Activated naive CD8-positive, alpha-beta T cell treated with anti-CD3 and anti-CD28 coated beads, Interleukin-2, amount 50 U/mL, for 24 hours (primary cell): ENCODE results near the gene B3GNT3.
A peak's percentile ranks its signal among the peaks of the same experiment; 100 is the strongest.

ENCODE experiments used
- ATAC-seq: fragments of 150-1000 bp; cut with Tn5 transposase; one replicate; pipeline ENCODE4 v1.10.0; 2021
- DNase-seq: peaks from one replicate; pipeline ENCODE4 v3.0.0; 2021
- H3K27ac Mint-ChIP-seq: one replicate; pipeline ENCODE4 v1.8.0; 2021; ENCODE audit warnings: mild to moderate bottlenecking, mixed read lengths
- H3K27me3 Mint-ChIP-seq: one replicate; pipeline ENCODE4 v1.8.0; 2021; ENCODE audit warnings: mixed read lengths
- H3K36me3 Mint-ChIP-seq: one replicate; pipeline ENCODE4 v1.8.0; 2021; ENCODE audit warnings: low read depth, mixed read lengths
- H3K4me1 Mint-ChIP-seq: one replicate; pipeline ENCODE4 v1.8.0; 2021; ENCODE audit warnings: mixed read lengths
- H3K4me3 Mint-ChIP-seq: one replicate; pipeline ENCODE4 v1.8.0; 2021; ENCODE audit warnings: mild to moderate bottlenecking, moderate library complexity, mixed read lengths
- H3K9me3 Mint-ChIP-seq: one replicate; pipeline ENCODE4 v1.8.0; 2021; ENCODE audit warnings: mixed read lengths

Gene B3GNT3

DNA sequence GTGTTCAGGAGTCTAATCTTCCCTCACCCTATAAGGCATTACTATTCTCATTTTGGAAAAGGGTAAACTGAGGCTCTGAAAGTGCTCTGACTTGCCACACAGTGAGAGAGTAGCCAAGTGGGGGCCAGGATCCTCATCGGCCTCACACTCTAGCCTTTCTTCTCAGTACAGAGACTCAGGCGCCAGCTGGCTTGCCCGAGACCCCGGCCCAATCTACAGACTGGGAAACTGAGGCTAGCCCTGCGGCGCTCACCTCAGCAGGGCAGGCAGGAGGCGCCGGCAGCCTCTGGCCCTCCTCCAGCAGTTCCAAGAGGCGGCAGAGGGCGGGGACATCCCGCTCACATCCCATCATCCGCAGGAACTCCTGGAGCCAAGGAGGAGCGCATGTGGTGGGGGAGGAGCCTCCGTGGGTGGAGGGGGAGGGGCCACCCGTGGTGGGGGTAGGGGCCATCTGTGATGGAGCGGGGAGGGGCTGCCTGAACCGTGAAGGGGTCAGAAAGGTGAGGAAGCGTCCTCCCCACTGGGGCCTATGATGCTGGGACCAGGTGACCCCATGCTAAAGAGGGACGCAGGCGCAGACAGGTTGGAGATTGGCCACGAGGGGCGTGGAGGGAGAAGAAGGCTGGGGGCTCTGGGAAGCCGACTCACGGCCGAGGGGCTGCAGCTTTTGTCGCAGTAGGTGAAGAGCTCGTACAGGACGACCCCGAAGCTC lies 35.1 kb downstream of the B3GNT3 start:
- no peak overlapping the region for H3K27ac Mint-ChIP-seq
- DNase-seq (no peak), ATAC-seq (no peak)
- H3K4me3 Mint-ChIP-seq = no peak overlapping the region
- H3K4me1 Mint-ChIP-seq = no peaks in the 10 kb centered on the region
- no peaks in the 10 kb centered on the region for H3K27me3 Mint-ChIP-seq
- H3K9me3 Mint-ChIP-seq = peaks cover 3% of the 10 kb centered on the region
- peaks cover 48% of the 10 kb centered on the region for H3K36me3 Mint-ChIP-seq

DNA sequence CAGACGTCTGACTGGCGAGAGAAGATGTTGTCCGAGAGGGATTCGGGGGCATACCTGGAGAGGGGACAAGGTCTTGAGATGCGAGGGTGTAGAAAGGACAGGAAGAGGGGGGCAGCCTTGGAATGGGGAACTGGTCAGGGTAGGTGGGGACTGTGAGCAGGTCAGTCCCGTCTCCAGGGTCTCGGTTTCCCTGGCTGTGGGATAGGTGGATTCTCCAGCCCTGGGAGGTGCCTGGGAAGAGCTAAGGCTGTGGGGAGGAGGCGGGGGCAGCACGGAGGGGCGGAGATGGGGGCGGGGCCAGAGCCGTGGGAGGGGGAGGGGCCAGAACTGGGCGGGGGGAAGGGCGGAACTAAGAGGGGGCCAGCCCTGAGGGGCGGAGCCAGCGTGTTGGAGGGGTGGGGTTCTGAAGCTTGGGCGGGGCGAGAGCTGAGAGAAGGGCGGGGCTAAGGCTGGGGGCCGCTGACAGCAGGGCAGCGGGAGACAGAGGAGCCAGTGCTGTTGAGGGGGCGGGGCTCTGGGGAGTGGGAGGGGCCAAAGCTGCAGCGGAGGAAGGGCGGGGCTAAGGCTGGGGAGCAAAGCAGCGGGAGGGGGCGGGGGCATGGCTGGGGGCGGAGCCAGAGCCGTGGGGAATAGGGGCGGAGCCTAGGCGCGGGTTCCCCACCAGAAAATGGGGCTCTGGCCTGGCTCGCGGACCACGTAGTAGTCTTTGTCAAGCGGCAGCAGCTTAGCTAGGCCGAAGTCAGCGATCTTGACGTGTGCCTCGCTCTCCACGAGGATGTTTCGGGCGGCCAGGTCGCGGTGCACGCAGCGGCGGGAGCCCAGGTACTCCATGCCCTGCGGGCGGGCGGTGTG lies 35.9 kb downstream of the B3GNT3 start:
- ATAC-seq (peak; percentile 49), DNase-seq (peak; percentile 64)
- no peak overlapping the region for H3K4me3 Mint-ChIP-seq
- no peaks in the 10 kb centered on the region for H3K4me1 Mint-ChIP-seq
- no peaks in the 10 kb centered on the region for H3K27me3 Mint-ChIP-seq
- H3K27ac Mint-ChIP-seq = no peak overlapping the region
- H3K9me3 Mint-ChIP-seq = peaks cover 3% of the 10 kb centered on the region
- H3K36me3 Mint-ChIP-seq = peaks cover 52% of the 10 kb centered on the region

DNA sequence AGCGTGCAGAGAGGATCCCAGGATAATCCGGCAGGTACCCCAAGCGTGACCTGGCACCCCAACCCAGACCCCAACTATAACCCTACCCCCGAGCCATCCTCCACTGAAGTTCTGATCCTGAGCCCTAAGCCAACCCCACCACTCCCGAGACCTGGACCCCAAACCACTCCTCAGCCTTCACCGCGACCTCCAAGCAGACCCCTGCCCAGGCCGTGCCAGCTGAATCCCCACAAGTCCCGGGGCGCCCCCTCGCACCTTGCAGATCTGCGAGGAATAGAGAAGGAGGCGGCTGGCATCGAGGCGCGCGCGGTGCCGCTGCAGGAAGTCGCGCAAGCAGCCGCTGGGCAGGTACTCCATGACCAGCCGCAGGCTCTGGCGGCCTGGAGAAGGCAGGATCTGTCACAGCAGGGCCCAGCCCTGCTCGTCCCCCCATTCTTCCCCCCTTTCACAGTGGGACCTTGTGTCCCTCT lies 36.5 kb downstream of the B3GNT3 start:
- DNase-seq (no peak), ATAC-seq (no peak)
- Mint-ChIP-seq H3K4me1 (no peaks in the 10 kb centered on the region), H3K27ac (no peak overlapping the region), H3K36me3 (peaks cover 56% of the 10 kb centered on the region), H3K9me3 (peaks cover 3% of the 10 kb centered on the region), H3K27me3 (no peaks in the 10 kb centered on the region), H3K4me3 (no peak overlapping the region)

DNA sequence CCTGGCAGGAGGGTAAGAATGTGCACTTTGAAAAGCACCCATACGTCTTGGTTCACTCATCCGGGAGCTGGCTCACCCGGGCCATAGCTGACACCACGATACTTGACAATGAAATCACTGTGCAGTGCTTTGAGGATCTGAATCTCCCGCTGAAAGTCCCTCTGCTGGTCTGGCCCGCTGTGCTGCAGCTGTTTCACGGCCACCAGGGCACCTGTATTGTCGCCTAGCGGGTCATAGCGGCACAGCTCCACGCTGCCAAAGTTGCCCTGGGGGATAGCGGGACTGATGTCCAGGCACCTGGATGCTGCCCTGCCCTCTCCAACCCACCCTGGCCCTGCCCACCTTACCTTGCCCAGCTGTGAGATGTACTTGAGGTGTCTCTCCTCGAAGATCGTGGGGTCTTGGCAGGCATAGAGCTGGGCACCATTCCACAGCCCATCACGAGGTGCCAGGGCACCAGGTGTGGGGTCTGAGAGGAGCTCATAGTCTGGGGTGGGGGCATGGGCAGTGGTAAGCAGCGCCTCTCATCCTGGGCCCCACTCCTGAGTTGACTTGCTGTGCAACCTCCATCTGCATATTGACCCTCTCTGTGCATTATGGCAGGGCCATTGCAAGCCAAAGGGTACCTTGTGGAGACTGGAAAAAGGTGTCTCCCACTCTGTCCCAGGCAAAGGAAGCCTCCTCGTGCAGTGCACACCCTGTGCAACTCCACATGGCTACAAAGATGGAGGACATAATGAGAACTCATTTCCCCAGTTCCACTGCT lies 37.7 kb downstream of the B3GNT3 start:
- Mint-ChIP-seq H3K36me3 (peaks cover 56% of the 10 kb centered on the region), H3K4me1 (no peaks in the 10 kb centered on the region), H3K27me3 (no peaks in the 10 kb centered on the region), H3K9me3 (peaks cover 3% of the 10 kb centered on the region), H3K4me3 (no peak overlapping the region), H3K27ac (no peak overlapping the region)
- DNase-seq (no peak), ATAC-seq (no peak)

DNA sequence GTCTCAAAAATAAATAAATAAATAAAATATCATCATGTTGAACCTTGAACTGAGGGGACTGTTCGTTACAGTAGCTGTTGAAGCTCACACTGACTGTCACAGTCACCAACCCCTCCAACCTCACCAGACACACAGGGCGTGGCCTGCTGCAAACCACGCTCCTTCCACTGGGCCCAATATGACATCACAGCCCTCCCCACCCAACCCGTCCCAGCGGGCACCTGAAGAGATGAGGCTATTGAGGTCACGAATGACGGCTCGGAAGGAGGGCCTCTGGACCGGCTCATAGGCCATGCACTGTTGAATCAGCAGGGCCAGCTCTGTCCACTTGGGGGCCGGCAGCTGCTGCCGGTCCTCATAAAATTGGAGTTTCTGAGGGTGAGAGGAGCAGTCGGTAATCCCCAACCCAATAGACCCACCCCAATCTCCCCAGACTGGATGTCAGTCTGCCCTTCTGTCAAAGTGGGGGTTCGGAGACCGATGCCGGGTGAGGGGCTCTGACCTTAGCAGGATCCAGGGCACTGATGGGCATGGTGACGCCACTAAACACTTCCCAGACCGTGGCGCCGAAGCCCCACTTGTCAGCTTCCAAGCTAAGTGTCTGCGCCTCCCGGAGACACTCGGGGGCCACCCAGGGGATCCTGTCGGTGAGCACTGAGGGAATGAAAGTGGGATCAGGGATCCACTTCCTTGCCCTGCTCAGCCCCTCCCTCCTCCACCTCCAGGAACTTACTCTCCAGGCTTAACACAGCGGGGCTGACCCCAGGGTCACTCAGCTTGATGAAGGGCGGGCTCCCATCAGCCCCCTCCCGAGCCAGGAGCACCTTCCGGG lies 39.6 kb downstream of the B3GNT3 start:
- peaks cover 3% of the 10 kb centered on the region for H3K9me3 Mint-ChIP-seq
- no peaks in the 10 kb centered on the region for H3K27me3 Mint-ChIP-seq
- peaks cover 63% of the 10 kb centered on the region for H3K36me3 Mint-ChIP-seq
- no peak overlapping the region for H3K4me3 Mint-ChIP-seq
- ATAC-seq = no peak
- no peak overlapping the region for H3K27ac Mint-ChIP-seq
- no peak for DNase-seq
- peaks cover 13% of the 10 kb centered on the region for H3K4me1 Mint-ChIP-seq

DNA sequence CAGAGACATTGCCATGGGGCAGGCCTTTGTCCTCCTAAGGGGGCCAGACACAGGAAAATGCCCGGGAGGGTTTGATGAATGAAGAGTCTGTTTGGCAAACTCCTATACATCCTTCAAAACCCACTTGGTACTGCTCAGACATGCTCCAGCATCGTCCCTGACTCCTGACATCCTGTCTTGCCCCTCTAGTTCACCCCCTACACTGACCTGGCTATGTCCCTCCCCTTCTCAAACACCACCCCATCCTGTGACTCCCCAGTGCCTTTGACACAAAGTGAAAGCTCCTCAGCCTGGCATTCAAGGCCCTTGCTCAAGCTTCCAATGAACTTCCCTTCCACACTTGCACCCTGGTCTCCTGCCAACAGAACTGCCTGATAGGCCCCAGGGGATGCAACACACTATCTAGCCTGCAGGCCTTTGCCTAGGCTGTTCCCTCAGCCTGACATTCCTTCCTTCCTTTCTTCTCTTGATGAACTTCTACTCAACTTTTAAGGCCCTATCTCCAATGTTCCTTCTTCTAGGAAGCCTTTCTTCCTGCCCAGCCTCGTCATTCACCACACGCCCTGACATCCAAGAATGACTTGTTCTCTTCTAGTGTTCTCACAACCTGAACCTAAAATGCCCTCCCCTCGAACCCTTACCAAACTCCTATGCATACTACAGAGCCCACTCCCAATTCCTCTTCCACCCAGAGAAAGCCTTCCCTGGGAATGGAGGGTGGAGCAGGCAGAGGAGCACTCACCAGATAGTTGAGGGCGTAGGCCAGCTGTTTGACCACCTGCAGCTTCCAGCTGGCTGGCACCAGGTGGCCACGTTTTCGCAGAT lies 40.5 kb downstream of the B3GNT3 start:
- Mint-ChIP-seq H3K4me1 (peaks cover 13% of the 10 kb centered on the region), H3K36me3 (peaks cover 60% of the 10 kb centered on the region), H3K27me3 (no peaks in the 10 kb centered on the region), H3K4me3 (no peak overlapping the region), H3K27ac (peak overlapping the region; percentile 7), H3K9me3 (peaks cover 3% of the 10 kb centered on the region)
- DNase-seq (no peak), ATAC-seq (no peak)

DNA sequence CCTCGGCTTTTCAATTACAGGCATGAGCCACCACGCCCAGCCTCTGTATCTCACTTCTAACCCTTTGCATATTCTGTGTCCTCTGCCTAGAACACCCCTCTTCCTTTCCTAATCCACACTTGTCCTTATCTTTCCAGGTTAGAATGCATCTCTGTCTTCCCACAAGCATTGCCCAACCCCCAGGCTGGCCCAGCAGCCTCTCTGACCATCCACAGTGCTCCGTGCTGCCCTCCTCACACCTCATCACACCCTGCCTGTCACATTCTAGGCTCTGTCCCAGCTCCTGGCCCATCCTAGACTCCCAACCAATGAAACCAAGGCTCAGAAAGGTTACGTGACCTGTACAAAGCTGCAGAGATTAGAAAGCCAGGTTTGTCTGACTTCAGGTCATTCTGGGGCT lies 41.6 kb downstream of the B3GNT3 start:
- Mint-ChIP-seq H3K27ac (no peak overlapping the region), H3K36me3 (peaks cover 61% of the 10 kb centered on the region), H3K27me3 (no peaks in the 10 kb centered on the region), H3K4me3 (no peak overlapping the region), H3K4me1 (peaks cover 13% of the 10 kb centered on the region), H3K9me3 (peaks cover 3% of the 10 kb centered on the region)
- ATAC-seq (no peak), DNase-seq (no peak)

DNA sequence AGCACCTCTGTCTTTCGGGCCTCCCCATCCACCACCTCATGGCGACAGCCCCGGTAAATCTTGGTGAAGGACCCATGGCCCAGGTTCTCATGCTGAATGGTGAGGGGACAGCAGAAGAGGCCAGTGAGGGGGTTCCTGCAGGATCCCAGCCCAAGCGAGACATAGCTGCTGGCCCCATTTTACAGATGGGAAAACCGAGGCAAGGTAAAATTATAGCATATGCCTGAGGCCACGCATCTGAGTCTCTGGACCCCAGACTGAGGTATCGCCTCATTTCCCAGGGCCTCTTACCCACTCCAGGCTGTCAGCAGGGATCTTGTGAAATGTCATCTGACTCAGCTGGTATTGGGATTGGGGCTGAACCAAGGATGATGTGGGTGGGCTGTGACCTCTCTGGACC lies 43.0 kb downstream of the B3GNT3 start:
- H3K36me3 Mint-ChIP-seq = peaks cover 51% of the 10 kb centered on the region
- H3K27ac Mint-ChIP-seq = peak overlapping the region; percentile 10
- peak; percentile 16 for ATAC-seq
- no peaks in the 10 kb centered on the region for H3K27me3 Mint-ChIP-seq
- H3K4me3 Mint-ChIP-seq = no peak overlapping the region
- no peak for DNase-seq
- no peaks in the 10 kb centered on the region for H3K9me3 Mint-ChIP-seq
- H3K4me1 Mint-ChIP-seq = peaks cover 13% of the 10 kb centered on the region

DNA sequence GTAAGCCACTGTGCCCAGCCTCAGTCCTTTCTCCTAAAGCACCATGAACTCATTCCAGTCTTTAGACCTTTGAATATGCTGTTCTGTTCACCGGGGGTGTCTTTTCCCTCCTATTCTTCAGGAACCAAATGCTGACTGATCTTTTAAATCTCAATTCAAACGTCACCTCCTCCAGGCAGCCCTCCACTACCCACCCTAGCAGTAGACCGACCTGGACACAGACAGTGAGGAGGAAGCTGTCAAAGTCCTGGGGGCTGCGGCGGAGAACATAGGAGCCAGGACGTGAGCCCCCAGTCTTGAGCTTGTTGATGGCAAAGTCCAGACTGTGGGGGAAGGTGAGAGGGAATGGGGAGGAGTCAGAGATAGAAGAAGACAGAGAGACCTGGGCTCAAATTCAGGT lies 45.1 kb downstream of the B3GNT3 start:
- peaks cover 29% of the 10 kb centered on the region for H3K4me1 Mint-ChIP-seq
- no peak overlapping the region for H3K27ac Mint-ChIP-seq
- H3K27me3 Mint-ChIP-seq = no peaks in the 10 kb centered on the region
- DNase-seq = no peak
- H3K4me3 Mint-ChIP-seq = no peak overlapping the region
- no peaks in the 10 kb centered on the region for H3K9me3 Mint-ChIP-seq
- ATAC-seq = no peak
- H3K36me3 Mint-ChIP-seq = peaks cover 55% of the 10 kb centered on the region

DNA sequence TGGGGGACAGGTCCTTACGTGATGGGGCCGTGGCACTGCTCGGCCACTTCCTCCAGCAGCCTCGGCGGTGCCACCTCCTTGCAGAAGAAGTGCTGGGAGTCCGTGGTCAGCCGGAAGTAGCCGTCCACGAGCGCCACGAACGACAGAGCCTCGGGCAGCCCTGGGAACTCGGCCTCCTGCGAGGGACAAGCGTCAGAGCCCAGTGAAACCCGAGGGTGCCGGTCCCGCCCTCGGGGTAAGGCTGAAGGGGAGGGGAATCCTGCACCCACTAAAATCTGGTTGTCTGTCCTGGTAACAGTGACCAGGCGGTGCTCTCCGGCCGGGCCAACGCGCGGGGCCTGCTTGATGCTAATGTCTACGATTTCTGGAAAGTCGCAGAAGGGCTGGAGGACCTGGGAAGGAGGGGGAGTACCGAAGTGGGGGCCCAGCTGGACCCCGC lies 46.5 kb downstream of the B3GNT3 start:
- no peaks in the 10 kb centered on the region for H3K9me3 Mint-ChIP-seq
- H3K36me3 Mint-ChIP-seq = peaks cover 55% of the 10 kb centered on the region
- H3K4me1 Mint-ChIP-seq = peaks cover 41% of the 10 kb centered on the region
- DNase-seq (no peak), ATAC-seq (no peak)
- no peak overlapping the region for H3K27ac Mint-ChIP-seq
- H3K27me3 Mint-ChIP-seq = no peaks in the 10 kb centered on the region
- no peak overlapping the region for H3K4me3 Mint-ChIP-seq

DNA sequence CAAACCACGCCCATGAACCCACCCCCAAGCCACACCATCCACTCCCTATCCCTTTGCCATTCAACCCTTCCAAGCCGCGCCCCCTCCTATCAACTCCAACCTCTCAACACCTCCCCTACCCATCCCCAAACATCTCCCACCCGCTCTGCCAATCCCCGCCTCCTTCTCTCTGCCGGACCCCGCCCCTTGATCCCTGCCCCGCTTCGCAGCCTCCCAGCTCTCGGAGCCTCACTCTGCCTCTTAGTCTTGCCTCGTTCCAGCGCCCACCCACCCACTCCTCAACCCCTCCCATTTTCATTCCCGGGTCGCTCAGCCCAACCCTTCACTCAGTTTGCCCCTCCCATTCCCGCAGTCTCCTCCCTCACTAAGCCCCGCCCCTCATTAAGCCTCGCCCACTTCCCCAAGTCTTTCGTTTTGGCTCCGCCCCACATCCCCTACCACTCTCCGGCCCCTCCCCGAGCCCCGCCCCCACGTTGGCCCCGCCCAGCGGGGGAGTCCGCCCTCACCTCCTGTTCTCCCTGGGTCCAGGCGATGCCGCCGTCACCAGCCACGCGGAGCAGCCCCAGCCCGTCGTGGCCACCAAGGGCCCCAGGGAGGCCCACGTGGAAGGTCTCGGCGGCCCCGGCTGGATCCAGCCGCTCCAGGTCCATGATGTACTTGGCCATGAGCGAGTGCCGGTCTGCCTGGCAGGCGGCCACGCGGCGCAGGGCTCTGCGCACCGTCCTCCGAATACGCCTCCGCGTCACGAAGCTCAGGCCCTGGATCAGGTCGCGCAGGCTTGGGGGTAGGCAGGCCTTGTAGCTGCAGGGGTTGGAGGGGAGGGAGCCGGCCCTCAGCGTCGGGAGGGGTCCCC lies 47.1 kb downstream of the B3GNT3 start:
- peaks cover 44% of the 10 kb centered on the region for H3K4me1 Mint-ChIP-seq
- no peak overlapping the region for H3K4me3 Mint-ChIP-seq
- H3K9me3 Mint-ChIP-seq = no peaks in the 10 kb centered on the region
- H3K36me3 Mint-ChIP-seq = peaks cover 52% of the 10 kb centered on the region
- ATAC-seq (peak; percentile 34), DNase-seq (peak; percentile 81)
- H3K27ac Mint-ChIP-seq = no peak overlapping the region
- no peaks in the 10 kb centered on the region for H3K27me3 Mint-ChIP-seq

DNA sequence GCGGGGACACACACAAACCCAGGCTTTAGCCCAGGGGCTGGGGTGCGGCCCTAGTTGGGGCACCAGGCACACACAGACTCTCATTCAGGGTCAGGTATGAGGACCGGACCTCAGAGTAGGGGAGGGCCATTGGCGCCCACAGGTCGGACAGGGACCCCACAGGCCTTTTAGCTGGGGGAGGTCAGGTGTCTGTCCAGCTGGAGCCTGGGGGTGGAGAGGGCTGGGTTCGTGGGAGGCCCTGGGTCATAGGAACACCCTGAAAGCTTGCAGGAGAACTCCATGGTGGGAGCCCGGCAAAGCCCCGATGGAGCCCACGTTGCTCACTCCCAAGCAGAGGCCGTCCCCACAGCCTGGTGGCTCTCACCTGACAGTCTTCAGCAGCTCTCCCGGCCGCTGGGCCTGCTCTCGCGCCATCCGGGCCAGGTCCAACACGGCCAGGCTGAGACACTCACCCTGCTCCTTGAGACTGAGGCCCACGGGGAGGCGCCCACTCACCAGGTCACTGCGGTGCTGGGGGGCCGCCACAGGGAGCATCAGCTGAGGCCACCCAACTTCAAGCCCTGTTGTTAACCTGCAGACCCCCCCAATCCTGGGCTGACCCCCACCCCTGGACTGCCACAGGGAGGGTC lies 47.8 kb downstream of the B3GNT3 start:
- Mint-ChIP-seq H3K36me3 (peaks cover 49% of the 10 kb centered on the region), H3K4me3 (no peak overlapping the region), H3K27me3 (no peaks in the 10 kb centered on the region), H3K9me3 (no peaks in the 10 kb centered on the region), H3K4me1 (peaks cover 43% of the 10 kb centered on the region), H3K27ac (no peak overlapping the region)
- ATAC-seq (no peak), DNase-seq (no peak)
